MCF 10A (cell line): Measurements from ENCODE around the gene GLT6D1. TPM values are rescaled to one million over a fixed set of nuclear protein-coding genes. Genes with fewer than 3 reads are reported as not detected.

ENCODE experiments used
- BruUV-seq: library from RNA; stranded (reverse); fragments of 400-500 nt; replicated peaks from 2 replicates; lab custom pipeline; 2021; lab: Mats Ljungman, UMichigan
- CTCF ChIA-PET: fragments of 300-600 bp; sonication (Branson Sonifier 250); formaldehyde crosslinking; extraction: SDS; loops from one replicate; lab custom pipeline; 2021; ENCODE audit warnings: antibody characterized with exemption, inconsistent platforms; lab: Yijun Ruan, JAX
- POLR2A ChIA-PET: fragments of 300-600, 350-650 bp; sonication (Branson Sonifier 250); formaldehyde crosslinking; extraction: SDS; loops from one replicate; lab custom pipeline; 2020; ENCODE audit warnings: antibody characterized with exemption, inconsistent platforms; lab: Yijun Ruan, JAX
- DNase-seq: peaks from one replicate; pipeline ENCODE4 v3.0.0-alpha.2; 2018; ENCODE audit not compliant: unreplicated experiment
- H3K27ac Mint-ChIP-seq: one replicate; pipeline ENCODE4 v1.8.0; 2022; ENCODE audit warnings: mild to moderate bottlenecking, low read depth, mixed read lengths; ENCODE audit not compliant: unreplicated experiment
- H3K27me3 Mint-ChIP-seq: one replicate; pipeline ENCODE4 v1.8.0; 2022; ENCODE audit warnings: mixed read lengths; ENCODE audit not compliant: insufficient read depth, unreplicated experiment
- H3K36me3 Mint-ChIP-seq: one replicate; pipeline ENCODE4 v1.8.0; 2022; ENCODE audit warnings: mild to moderate bottlenecking, moderate library complexity, mixed read lengths; ENCODE audit not compliant: insufficient read depth, unreplicated experiment
- H3K4me1 Mint-ChIP-seq: one replicate; pipeline ENCODE4 v1.8.0; 2022; ENCODE audit warnings: mixed read lengths; ENCODE audit not compliant: insufficient read depth, unreplicated experiment
- H3K4me3 Mint-ChIP-seq: one replicate; pipeline ENCODE4 v1.8.0; 2022; ENCODE audit warnings: mild to moderate bottlenecking, moderate library complexity, mixed read lengths; ENCODE audit not compliant: unreplicated experiment
- H3K9me3 Mint-ChIP-seq: one replicate; pipeline ENCODE4 v1.8.0; 2022; ENCODE audit warnings: mixed read lengths; ENCODE audit not compliant: unreplicated experiment
- CTCF ChIP-seq: fragments of 200-600 bp; IDR thresholded peaks from one replicate; pipeline ENCODE4 v1.8.0; 2022; ENCODE audit warnings: antibody characterized with exemption, mild to moderate bottlenecking; ENCODE audit not compliant: unreplicated experiment
- intact Hi-C: fragments of 100-400 bp; cut with micrococcal nuclease; formaldehyde crosslinking; loops from 2 replicates; pipeline ENCODE4 v1.14.1; 2022
- total RNA-seq: library from RNA; stranded (reverse); gene quantifications from 2 replicates; pipeline ENCODE4 v1.2.3, GENCODE V29; 2022

Gene GLT6D1
- total RNA-seq, 1 experiment from 2014 or later: not detected

DNA sequence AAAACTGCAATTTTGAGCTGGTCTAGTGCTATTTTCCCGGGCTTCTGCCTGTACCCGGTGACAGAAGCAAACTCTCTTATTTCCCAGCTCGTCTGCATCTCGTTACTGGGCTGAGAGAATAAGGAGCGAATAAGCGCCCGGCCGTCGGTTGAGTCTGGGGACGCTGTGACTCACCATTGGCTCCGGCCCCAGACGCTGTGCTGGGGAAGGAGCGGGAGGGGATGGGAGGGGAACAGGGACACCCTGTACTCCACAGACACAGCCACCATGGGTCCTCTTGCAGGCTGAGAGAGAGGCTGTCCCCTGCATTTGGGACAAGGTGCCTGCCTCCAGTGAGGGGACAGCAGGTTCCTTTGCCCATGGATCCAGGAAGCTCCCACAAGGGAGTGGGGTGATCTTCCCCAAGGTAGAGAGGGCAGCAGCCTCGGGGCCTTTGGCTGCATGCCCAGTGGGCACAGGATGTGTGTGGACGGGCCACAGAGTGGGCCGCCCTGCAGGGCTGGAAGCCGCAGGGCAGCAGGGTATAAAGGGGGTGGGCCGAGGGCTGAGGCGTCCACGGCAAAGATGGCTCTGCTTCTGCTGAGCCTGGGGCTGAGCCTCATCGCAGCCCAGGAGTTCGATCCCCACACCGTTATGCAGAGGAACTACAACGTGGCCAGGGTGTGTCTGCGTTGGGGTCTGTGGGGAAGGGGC is 23.6 kb upstream of the GLT6D1 start, which contains the start of gene LCN9:
Gene LCN9, plus strand, starts transcription at position 552 of the 693 bp plus-strand sequence. Its CDS starts 13 bp downstream, at position 565.
- POLR2A ChIA-PET: interaction anchor here (0.6 kb wide), 1 partner anchor 443 kb away, joined by 3 read pairs; no protein-coding TSS in a partner anchor
- no peaks in the 10 kb centered on the region for H3K9me3 Mint-ChIP-seq

DNA sequence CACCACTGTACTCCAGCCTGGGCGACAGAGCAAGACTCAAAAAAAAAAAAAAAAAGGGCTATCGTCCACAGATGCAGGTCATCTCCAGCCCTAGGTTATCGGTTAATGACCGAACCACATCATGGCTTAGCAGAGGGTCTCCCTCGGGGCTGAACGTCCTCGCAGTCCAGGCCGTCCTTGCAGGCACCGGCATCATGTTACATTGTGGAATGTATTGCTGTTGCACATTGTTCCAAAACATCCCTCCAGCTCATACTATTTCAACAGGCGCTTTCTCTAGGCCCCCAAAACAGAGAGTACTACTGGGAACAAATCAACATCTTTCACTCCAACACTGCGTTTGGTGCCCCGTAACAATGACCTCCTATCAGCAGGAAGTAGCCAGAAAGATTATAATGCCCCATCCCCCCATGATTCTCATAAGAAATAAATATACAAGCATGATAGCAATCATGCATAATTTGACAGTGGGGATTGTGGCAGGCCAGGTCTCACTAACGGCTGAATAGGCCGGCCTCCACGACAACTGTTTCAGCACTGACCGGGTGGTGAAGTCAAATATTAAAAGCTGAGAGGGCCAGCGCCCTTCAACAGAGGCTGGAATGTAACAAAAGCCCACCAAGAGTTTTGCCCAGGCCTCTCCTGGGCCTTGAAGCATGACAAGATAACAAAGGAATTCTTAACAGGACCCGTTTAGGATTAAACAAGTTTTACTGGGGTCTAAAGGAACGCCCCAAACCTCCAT is 22.6 kb upstream of the GLT6D1 start:
- POLR2A ChIA-PET: no interaction called here
- no peak for DNase-seq
- no TSS peak for BruUV-seq
- Mint-ChIP-seq H3K4me1 (no peaks in the 10 kb centered on the region), H3K4me3 (no peak overlapping the region), H3K36me3 (no peaks in the 10 kb centered on the region), H3K27ac (no peak overlapping the region), H3K27me3 (peaks cover 19% of the 10 kb centered on the region), H3K9me3 (no peaks in the 10 kb centered on the region)
- intact Hi-C loops: no loop called here
- no peak for TF ChIP-seq CTCF
- CTCF ChIA-PET: no interaction called here

More for the DNA sequence above, 23.6 kb upstream of the GLT6D1 start, which contains the start of gene LCN9:
- H3K27me3 Mint-ChIP-seq: peaks cover 19% of the 10 kb centered on the region
- no TSS peak for BruUV-seq
- H3K27ac Mint-ChIP-seq: no peak within 1 kb of the TSS
- no peak within 1 kb of the TSS for H3K4me3 Mint-ChIP-seq
- CTCF ChIA-PET: interaction anchor here (0.5 kb wide), 1 partner anchor 26 kb away, joined by 3 read pairs; no protein-coding TSS in a partner anchor
- intact Hi-C loops: no loop called here
- H3K36me3 Mint-ChIP-seq: no peaks in the 10 kb centered on the region
- no peak for TF ChIP-seq CTCF
- peak; percentile 38 for DNase-seq
- no peaks in the 10 kb centered on the region for H3K4me1 Mint-ChIP-seq

DNA sequence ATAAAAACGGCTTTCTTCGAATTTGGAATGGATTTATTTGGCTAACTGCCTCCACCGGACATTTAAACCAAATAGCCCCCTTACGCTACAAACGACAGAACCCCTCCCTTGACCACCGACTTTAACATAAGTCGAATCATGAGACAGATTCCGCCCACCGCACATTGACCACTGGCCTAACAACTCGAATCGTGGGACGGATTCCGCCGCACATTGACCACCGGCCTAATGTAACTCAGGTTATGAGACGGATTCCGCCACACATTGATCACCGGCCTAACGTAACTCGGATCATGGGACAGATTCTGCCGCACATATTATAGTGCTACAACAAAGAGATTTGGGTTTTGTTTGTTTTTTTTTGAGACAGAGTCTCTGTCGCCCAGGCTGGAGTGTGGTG is 21.1 kb upstream of the GLT6D1 start:
- ChIA-PET CTCF (no interaction called here), POLR2A (no interaction called here)
- Mint-ChIP-seq H3K4me3 (no peak overlapping the region), H3K4me1 (no peaks in the 10 kb centered on the region), H3K36me3 (no peaks in the 10 kb centered on the region), H3K27me3 (peaks cover 12% of the 10 kb centered on the region), H3K9me3 (no peaks in the 10 kb centered on the region), H3K27ac (no peak overlapping the region)
- intact Hi-C loops: no loop called here
- no TSS peak for BruUV-seq
- TF ChIP-seq CTCF: no peak
- no peak for DNase-seq

DNA sequence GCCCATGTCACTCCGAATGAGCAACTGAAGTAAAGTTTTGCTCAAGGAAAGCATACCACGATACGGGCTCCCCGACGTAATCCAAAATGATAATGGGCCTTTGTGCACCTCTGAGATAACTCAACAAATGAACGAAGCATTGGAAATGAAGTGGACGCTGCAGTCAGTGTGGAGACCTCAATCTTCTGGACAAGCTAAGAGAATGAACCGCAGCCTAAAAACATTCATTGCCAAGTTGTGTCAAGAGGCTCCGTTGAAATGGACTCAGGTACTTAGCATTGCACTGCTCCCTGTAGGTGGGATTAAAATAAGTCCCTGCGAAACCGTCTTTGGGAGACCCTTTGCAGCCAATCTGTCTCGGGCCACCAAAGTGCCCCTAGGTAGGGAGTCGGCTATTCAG is 19.9 kb upstream of the GLT6D1 start:
- intact Hi-C loops: no loop called here
- BruUV-seq: no TSS peak
- H3K9me3 Mint-ChIP-seq: no peaks in the 10 kb centered on the region
- DNase-seq: no peak
- H3K27me3 Mint-ChIP-seq: peaks cover 20% of the 10 kb centered on the region
- no peaks in the 10 kb centered on the region for H3K36me3 Mint-ChIP-seq
- no peaks in the 10 kb centered on the region for H3K4me1 Mint-ChIP-seq
- H3K4me3 Mint-ChIP-seq: no peak overlapping the region
- ChIA-PET CTCF (no interaction called here), POLR2A (no interaction called here)
- no peak for TF ChIP-seq CTCF
- no peak overlapping the region for H3K27ac Mint-ChIP-seq
